KMS-11 (cell line): Measurements from ENCODE around the gene TMPRSS6.

Source experiments
- H2AFZ ChIP-seq: fragments of 200-600 bp; sonication (generic); 2 replicates; pipeline ENCODE4 v1.6.1; 2016; ENCODE audit warnings: antibody characterized with exemption, mixed run types, low read depth
- H3K27ac ChIP-seq: fragments of 200-600 bp; sonication (generic); 2 replicates; pipeline ENCODE4 v1.6.1; 2016; ENCODE audit warnings: mild to moderate bottlenecking, mixed run types
- H3K27me3 ChIP-seq: fragments of 200-600 bp; sonication (generic); 2 replicates; pipeline ENCODE4 v1.6.1; 2017; ENCODE audit warnings: mild to moderate bottlenecking, low read depth, mixed run types, moderate library complexity; ENCODE audit not compliant: insufficient read depth
- H3K36me3 ChIP-seq: fragments of 200-600 bp; sonication (generic); 2 replicates; pipeline ENCODE4 v1.6.1; 2017; ENCODE audit warnings: mild to moderate bottlenecking, mixed run types; ENCODE audit not compliant: insufficient read depth
- H3K4me1 ChIP-seq: fragments of 200-600 bp; sonication (generic); 2 replicates; pipeline ENCODE4 v1.6.1; 2016; ENCODE audit warnings: mild to moderate bottlenecking, low read depth, mixed run types; ENCODE audit not compliant: poor library complexity, severe bottlenecking
- H3K4me2 ChIP-seq: fragments of 200-600 bp; sonication (generic); 2 replicates; pipeline ENCODE4 v1.7.0; 2016; ENCODE audit warnings: mild to moderate bottlenecking, mixed run types
- H3K4me3 ChIP-seq: fragments of 200-600 bp; sonication (generic); IDR thresholded peaks from 2 replicates; pipeline ENCODE4 v1.6.1; 2017; ENCODE audit warnings: low read depth, low read length, mixed read lengths; ENCODE audit not compliant: insufficient read depth
- H3K79me2 ChIP-seq: fragments of 200-600 bp; sonication (generic); 2 replicates; pipeline ENCODE4 v1.6.1; 2016; ENCODE audit warnings: low read depth, mixed run types; ENCODE audit not compliant: insufficient read depth
- H3K9ac ChIP-seq: fragments of 200-600 bp; sonication (generic); 2 replicates; pipeline ENCODE4 v1.6.1; 2016; ENCODE audit warnings: mild to moderate bottlenecking, mixed run types
- H4K20me1 ChIP-seq: fragments of 200-600 bp; sonication (generic); 2 replicates; pipeline ENCODE4 v1.6.1; 2016; ENCODE audit warnings: mild to moderate bottlenecking, mixed run types; ENCODE audit not compliant: insufficient read depth
- CTCF ChIP-seq: fragments of 200-600 bp; sonication (generic); conservative IDR thresholded peaks from 2 replicates; pipeline ENCODE4 v1.6.1; 2017; ENCODE audit warnings: low read depth, mild to moderate bottlenecking, antibody characterized with exemption, low read length, moderate library complexity, mixed read lengths

The TMPRSS6 gene

GRCh38 chr22:37080438-37080837 lies 29.1 kb downstream of the TMPRSS6 start:
- H3K27me3 ChIP-seq, result peaks cover 14% of the 10 kb centered on the region
- H3K9ac ChIP-seq, result no peak overlapping the region
- no peak overlapping the region for H3K4me2 ChIP-seq
- no peak for TF ChIP-seq CTCF
- peaks cover 6% of the 10 kb centered on the region for H3K4me1 ChIP-seq
- no peaks in the 10 kb centered on the region for H4K20me1 ChIP-seq
- H3K27ac ChIP-seq, result no peak overlapping the region
- H3K4me3 ChIP-seq, result no peak overlapping the region
- no peaks in the 10 kb centered on the region for H3K36me3 ChIP-seq
- no peak overlapping the region for H2AFZ ChIP-seq
- H3K79me2 ChIP-seq, result no peaks in the 10 kb centered on the region

DNA sequence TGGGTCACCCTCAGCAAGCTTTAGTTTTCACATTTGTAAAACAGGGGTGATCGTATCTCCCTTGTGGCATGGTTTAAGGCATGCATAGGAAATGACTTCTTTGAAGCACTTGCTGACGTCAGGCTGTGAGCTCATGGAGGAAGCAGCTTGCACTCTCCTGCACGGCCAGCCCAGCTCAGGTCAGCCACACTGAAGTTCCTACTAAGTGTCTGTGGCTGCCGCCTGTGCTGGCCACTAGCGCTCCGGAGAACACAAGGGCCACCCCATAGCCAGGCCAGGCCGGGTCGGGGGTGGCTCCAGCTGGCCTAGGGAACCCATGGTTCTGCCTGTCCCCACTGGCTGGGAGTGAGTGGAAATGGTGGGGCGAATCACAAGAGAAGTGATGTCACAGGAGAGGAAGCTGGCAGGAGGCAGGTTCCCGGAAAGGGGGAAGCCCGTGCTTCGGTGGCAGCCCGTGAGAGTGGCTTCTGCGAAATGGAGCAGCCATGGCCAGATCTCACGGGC lies 29.8 kb downstream of the TMPRSS6 start:
- no peak for TF ChIP-seq CTCF
- Histone ChIP-seq H3K9ac (no peak overlapping the region), H3K4me3 (no peak overlapping the region), H4K20me1 (no peaks in the 10 kb centered on the region), H3K4me1 (peaks cover 6% of the 10 kb centered on the region), H3K36me3 (no peaks in the 10 kb centered on the region), H3K27me3 (peaks cover 16% of the 10 kb centered on the region), H3K79me2 (no peaks in the 10 kb centered on the region), H2AFZ (no peak overlapping the region), H3K4me2 (no peak overlapping the region), H3K27ac (no peak overlapping the region)

DNA sequence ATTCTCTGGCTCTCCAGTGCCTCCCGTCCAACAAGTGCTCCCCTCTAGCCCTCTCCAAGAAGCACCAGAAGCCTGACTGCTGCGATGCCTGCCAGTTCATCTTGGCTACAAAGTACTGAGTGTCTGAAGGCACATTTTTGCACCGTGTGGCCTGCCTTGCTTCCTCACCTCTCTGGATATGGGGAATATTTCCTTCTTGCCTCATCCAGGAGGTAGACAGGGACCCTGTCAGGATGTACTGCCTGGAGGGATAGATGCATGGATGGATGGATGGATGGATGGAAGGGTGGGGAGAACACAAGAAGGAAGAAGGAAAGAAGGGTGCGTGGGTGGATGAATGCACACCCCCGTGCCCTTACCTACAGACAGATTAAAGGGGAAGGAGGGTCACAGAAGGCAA lies 30.4 kb downstream of the TMPRSS6 start:
- Histone ChIP-seq H3K4me2 (no peak overlapping the region), H4K20me1 (no peaks in the 10 kb centered on the region), H3K36me3 (no peaks in the 10 kb centered on the region), H3K4me1 (peaks cover 6% of the 10 kb centered on the region), H3K9ac (no peak overlapping the region), H3K4me3 (no peak overlapping the region), H2AFZ (no peak overlapping the region), H3K79me2 (no peaks in the 10 kb centered on the region), H3K27me3 (peaks cover 16% of the 10 kb centered on the region), H3K27ac (no peak overlapping the region)
- no peak for TF ChIP-seq CTCF

DNA sequence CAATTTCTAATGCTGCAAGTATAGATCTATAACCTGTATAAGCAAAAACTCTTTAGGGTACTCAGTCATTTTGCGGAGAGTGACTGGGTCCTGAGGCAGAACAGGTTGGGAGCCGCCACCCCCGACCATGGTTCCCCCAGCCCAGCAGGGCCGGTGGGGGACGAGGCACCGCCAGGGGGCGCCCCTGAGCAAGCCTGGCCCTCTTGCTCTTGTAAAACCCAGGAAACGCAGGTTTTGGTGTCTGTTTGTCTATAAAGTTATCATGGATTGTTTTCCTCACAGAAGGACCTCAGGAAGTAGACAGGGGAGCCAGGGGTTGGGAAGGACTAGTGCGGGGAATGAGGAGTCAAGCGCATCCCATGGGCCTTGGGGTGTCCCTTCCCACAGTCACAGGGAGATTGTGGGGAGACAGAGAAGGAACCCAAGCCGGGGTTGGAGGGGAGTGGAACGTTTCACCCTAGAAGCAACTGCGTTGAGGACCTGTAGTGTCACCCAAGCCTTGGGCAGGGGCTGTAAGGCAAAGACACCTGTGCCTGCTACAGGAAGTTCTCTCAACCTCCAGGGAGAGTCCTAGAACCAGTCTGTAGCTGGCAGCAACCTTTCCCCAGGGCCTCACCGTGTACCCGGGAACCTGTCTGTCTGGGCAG lies 31.6 kb downstream of the TMPRSS6 start:
- H3K36me3 ChIP-seq, result no peaks in the 10 kb centered on the region
- H3K4me3 ChIP-seq, result no peak overlapping the region
- H3K27me3 ChIP-seq, result peaks cover 16% of the 10 kb centered on the region
- peak; percentile 90 for TF ChIP-seq CTCF
- no peaks in the 10 kb centered on the region for H3K79me2 ChIP-seq
- peak overlapping the region; percentile 15; the same call in 1 of the 2 replicates for H2AFZ ChIP-seq
- H3K4me2 ChIP-seq, result no peak overlapping the region
- H3K4me1 ChIP-seq, result peaks cover 6% of the 10 kb centered on the region
- no peak overlapping the region for H3K27ac ChIP-seq
- no peak overlapping the region for H3K9ac ChIP-seq
- H4K20me1 ChIP-seq, result no peaks in the 10 kb centered on the region
